Esophagus muscularis mucosa (tissue), 4 donors: ENCODE measurements around the gene FREM1. TPM values are rescaled to one million over a fixed set of nuclear protein-coding genes. Genes with fewer than 3 reads are reported as not detected.

Experiments used
- DNase-seq: peaks from one replicate; pipeline ENCODE4 v3.0.0-alpha.2; 2017; ENCODE audit errors: extremely low spot score
- H3K27ac ChIP-seq, 4 donors: fragments of 200-600 bp; sonication (generic); replicated peaks in 1 of 4; 1 replicate in 3 of 4; 2 replicates in 1 of 4; pipeline ENCODE4 v1.5.1; 2016 to 2019; ENCODE audit warnings: mild to moderate bottlenecking in 1 of 4
- H3K27me3 ChIP-seq, 4 donors: fragments of 200-600 bp; sonication (generic); one replicate each; pipeline versions ENCODE4 v1.5.1 to v1.6.0; 2016 to 2019
- H3K36me3 ChIP-seq, 4 donors: fragments of 200-600 bp; sonication (generic); one replicate each; pipeline ENCODE4 v1.5.1; 2016 to 2019
- H3K4me1 ChIP-seq, 4 donors: fragments of 200-600 bp; sonication (generic); one replicate each; pipeline ENCODE4 v1.5.1; 2016 to 2019
- H3K4me3 ChIP-seq, 4 donors: fragments of 200-600 bp; sonication (generic); 1 replicate in 2 of 4; 2 replicates in 2 of 4; pipeline ENCODE4 v1.5.1; 2016 to 2019; ENCODE audit warnings: mild to moderate bottlenecking in 4 of 4, moderate library complexity in 1 of 4
- H3K9me3 ChIP-seq, 4 donors: fragments of 200-600 bp; sonication (generic); 1 replicate in 3 of 4; 2 replicates in 1 of 4; pipeline ENCODE4 v1.5.1; 2016 to 2019
- EP300 ChIP-seq: sonication (generic); formaldehyde crosslinking; IDR thresholded peaks from one replicate; pipeline ENCODE4 v1.6.1; 2017; ENCODE audit warnings: antibody characterized with exemption
- POLR2A ChIP-seq: fragments of 450-650 bp; IDR thresholded peaks from one replicate; pipeline ENCODE4 v1.6.1; 2017; ENCODE audit warnings: antibody characterized with exemption, moderate library complexity, mild to moderate bottlenecking, low read depth
- POLR2AphosphoS5 ChIP-seq, 2 donors: sonication (generic); formaldehyde crosslinking; IDR thresholded peaks; one replicate each; pipeline ENCODE4 v1.6.1; 2017; ENCODE audit warnings: antibody characterized with exemption in 2 of 2
- WGBS: methylation state at CpG from one replicate; pipeline ENCODE4 v1.1.5; 2018; 5-methylcytosine and 5-hydroxymethylcytosine counted together
- intact Hi-C: fragments of 100-400 bp; cut with DNase I; formaldehyde crosslinking; loops from one replicate; pipeline ENCODE4 v1.15.1; 2023
- total RNA-seq, 4 donors: library from RNA; depleted of rRNA; stranded (reverse); fragments of >200 nt; gene quantifications; one replicate each; pipeline versions ENCODE4 v1.1.0 to v1.2.1, GENCODE V29; 2016
- TF ChIP-seq, protein P1 (sequence below), 3 experiments: fragments of 200-600 bp in 2 of 3; fragments of 450-650 bp in 1 of 3; sonication (generic) in 2 of 3; IDR thresholded peaks; one replicate each; pipeline ENCODE4 v1.5.1; 2017 to 2019; ENCODE audit warnings: antibody characterized with exemption in 3 of 3, mild to moderate bottlenecking in 2 of 3, moderate library complexity in 1 of 3

Gene FREM1
- total RNA-seq, 4 donors from 2014 or later, result 0.58 to 3.5 (median 1.9) TPM

- TF ChIP-seq POLR2A (no peak), POLR2AphosphoS5 (IDR thresholded peaks at IDR 0.05) (no peak), EP300 (no peak)
- TF ChIP-seq, protein P1, sequence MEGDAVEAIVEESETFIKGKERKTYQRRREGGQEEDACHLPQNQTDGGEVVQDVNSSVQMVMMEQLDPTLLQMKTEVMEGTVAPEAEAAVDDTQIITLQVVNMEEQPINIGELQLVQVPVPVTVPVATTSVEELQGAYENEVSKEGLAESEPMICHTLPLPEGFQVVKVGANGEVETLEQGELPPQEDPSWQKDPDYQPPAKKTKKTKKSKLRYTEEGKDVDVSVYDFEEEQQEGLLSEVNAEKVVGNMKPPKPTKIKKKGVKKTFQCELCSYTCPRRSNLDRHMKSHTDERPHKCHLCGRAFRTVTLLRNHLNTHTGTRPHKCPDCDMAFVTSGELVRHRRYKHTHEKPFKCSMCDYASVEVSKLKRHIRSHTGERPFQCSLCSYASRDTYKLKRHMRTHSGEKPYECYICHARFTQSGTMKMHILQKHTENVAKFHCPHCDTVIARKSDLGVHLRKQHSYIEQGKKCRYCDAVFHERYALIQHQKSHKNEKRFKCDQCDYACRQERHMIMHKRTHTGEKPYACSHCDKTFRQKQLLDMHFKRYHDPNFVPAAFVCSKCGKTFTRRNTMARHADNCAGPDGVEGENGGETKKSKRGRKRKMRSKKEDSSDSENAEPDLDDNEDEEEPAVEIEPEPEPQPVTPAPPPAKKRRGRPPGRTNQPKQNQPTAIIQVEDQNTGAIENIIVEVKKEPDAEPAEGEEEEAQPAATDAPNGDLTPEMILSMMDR (IDR thresholded peaks at IDR 0.05), result no peak
- Histone ChIP-seq H3K4me1 (no peaks in the 10 kb centered on the region), H3K27ac (no peak overlapping the region), H3K27me3 (no peaks in the 10 kb centered on the region), H3K9me3 (no peaks in the 10 kb centered on the region), H3K36me3 (no peaks in the 10 kb centered on the region), H3K4me3 (no peak overlapping the region)
- intact Hi-C loops, result no loop called here
- 95% methylated on average over 3 of the region's 3 CpGs for WGBS
- DNase-seq, result no peak
Measured at GRCh38 chr9:14863402-14863801, 46.8 kb downstream of the FREM1 start.

DNA sequence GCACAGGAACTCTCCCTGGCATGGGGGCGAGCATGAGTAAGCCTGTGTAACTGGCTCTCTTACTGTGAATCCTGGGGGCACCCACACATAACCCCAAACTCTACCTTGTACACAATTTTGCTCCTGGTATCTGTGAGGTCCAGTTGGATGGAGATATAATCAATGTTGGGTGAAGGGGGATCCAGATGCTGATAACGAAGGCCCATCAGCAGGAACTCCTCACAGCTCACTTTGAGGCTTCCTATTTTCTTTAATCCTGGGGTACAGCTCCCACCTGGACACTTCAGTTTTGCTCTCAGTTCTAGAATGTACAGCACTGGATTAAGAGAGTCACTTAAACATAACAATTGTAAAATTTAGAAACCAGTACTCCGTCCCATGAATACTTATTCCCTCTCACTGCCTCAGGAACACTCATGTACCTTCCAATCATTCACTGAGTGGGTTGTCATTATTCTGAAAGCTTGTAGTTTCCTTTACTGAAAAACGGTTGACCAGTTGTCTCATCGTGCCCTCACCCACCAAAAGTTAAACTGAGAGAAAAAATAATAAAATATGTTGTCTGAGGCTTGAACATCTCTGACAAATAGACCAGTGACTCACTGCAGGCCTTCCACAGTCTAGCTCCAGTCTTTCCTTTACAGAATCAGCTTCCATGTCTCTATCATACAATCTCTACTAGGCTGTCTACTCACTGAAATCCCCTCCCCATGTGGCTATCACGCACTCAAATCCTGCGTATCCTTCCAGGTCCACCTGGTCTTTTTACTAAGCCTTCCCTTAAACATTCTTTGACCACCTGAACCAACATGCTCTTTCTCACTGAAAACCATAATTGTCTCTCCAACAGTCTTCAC is 52.6 kb downstream of the FREM1 start:
- no peak overlapping the region for H3K4me3 ChIP-seq
- H3K27me3 ChIP-seq, result no peaks in the 10 kb centered on the region
- TF ChIP-seq, protein P1 (IDR thresholded peaks at IDR 0.05), result no peak
- TF ChIP-seq EP300, result no peak
- TF ChIP-seq POLR2A, result no peak
- TF ChIP-seq POLR2AphosphoS5 (IDR thresholded peaks at IDR 0.05), result no peak
- no peak overlapping the region for H3K27ac ChIP-seq
- H3K4me1 ChIP-seq, result no peaks in the 10 kb centered on the region
- 86% methylated on average over 7 of the region's 7 CpGs for WGBS
- H3K36me3 ChIP-seq, result no peaks in the 10 kb centered on the region
- DNase-seq, result no peak
- no peaks in the 10 kb centered on the region for H3K9me3 ChIP-seq
- intact Hi-C loops, result no loop called here

DNA sequence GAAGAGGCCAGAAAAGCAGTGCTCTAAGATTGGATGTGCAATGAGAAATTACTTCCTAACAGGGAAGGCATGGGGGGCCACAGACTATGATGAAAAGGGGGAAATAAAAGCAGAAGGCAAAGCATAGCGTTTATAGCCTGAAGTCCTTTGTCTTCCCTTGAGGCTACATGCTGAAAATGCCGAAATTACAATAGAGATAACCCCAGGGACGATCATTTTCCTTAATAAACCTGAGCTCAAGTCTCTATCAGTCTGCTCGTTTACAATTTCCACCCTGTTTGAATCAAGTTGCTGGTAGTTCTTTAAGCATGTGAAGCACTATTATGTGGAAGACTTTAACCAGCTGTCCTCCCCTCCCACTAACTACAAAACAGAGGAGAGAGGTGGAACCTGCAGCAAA is 60.4 kb downstream of the FREM1 start:
- Histone ChIP-seq H3K9me3 (no peaks in the 10 kb centered on the region), H3K36me3 (no peaks in the 10 kb centered on the region), H3K4me3 (no peak overlapping the region), H3K27me3 (no peaks in the 10 kb centered on the region), H3K4me1 (no peaks in the 10 kb centered on the region), H3K27ac (no peak overlapping the region)
- intact Hi-C loops, result no loop called here
- TF ChIP-seq POLR2AphosphoS5 (IDR thresholded peaks at IDR 0.05) (no peak), EP300 (no peak), POLR2A (no peak)
- TF ChIP-seq, protein P1 (IDR thresholded peaks at IDR 0.05), result no peak
- WGBS, result 69% methylated on average over 4 of the region's 4 CpGs
- no peak for DNase-seq

DNA sequence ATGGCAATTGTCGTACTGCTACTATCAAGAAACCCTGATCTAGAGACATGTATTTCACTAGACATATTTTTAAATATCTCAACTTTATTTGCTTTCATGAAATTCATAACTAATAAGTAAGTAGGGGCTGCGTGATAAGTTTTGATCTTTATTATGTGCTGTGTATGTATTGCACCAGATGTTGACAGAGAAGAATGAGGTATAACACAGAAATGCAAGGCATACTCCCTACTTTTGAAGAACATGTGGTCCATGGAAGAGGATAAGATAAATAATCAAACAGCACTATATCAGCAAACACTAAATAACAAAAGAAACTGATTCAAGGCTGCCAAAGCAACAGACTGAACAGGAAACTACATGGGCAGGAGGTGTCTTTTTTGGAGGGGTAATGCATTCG is 60.9 kb downstream of the FREM1 start:
- no peak for TF ChIP-seq POLR2A
- no peak for TF ChIP-seq EP300
- TF ChIP-seq, protein P1 (IDR thresholded peaks at IDR 0.05), result no peak
- TF ChIP-seq POLR2AphosphoS5 (IDR thresholded peaks at IDR 0.05), result no peak

More for the DNA sequence above, 60.9 kb downstream of the FREM1 start:
- Histone ChIP-seq H3K4me3 (no peak overlapping the region), H3K4me1 (no peaks in the 10 kb centered on the region), H3K27me3 (no peaks in the 10 kb centered on the region), H3K27ac (no peak overlapping the region), H3K9me3 (no peaks in the 10 kb centered on the region), H3K36me3 (no peaks in the 10 kb centered on the region)
- WGBS, result 77% methylated on average over 3 of the region's 3 CpGs
- intact Hi-C loops, result no loop called here
- no peak for DNase-seq
